ENCODE results near the gene AOAH.

Gene AOAH

DNA sequence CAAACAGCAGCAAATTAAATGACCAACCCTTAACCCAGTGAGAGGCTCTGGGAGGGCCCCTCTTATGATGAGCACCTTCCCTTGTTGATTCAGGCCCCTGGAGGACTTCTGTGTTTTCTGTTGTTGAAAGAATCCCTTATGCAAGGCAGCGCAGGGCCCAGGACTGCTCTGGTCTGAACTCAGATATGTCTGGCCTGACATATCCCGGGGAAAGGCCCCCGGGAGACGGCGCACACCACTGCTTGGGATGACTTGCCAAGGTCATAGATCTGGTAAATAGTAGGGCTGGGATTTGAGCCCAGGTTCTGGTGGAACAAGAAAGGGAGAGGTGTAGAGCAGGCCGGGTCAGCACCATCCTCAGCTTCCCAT is 124.0 kb downstream of the AOAH start:
- Histone ChIP-seq H3K4me3 (no peak overlapping the region), H3K27ac (no peak overlapping the region)
- DNase-seq (ENCODE audit: low spot score): no peak
- TF ChIP-seq, protein P1, sequence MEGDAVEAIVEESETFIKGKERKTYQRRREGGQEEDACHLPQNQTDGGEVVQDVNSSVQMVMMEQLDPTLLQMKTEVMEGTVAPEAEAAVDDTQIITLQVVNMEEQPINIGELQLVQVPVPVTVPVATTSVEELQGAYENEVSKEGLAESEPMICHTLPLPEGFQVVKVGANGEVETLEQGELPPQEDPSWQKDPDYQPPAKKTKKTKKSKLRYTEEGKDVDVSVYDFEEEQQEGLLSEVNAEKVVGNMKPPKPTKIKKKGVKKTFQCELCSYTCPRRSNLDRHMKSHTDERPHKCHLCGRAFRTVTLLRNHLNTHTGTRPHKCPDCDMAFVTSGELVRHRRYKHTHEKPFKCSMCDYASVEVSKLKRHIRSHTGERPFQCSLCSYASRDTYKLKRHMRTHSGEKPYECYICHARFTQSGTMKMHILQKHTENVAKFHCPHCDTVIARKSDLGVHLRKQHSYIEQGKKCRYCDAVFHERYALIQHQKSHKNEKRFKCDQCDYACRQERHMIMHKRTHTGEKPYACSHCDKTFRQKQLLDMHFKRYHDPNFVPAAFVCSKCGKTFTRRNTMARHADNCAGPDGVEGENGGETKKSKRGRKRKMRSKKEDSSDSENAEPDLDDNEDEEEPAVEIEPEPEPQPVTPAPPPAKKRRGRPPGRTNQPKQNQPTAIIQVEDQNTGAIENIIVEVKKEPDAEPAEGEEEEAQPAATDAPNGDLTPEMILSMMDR (IDR thresholded peaks at IDR 0.05): no peak

DNA sequence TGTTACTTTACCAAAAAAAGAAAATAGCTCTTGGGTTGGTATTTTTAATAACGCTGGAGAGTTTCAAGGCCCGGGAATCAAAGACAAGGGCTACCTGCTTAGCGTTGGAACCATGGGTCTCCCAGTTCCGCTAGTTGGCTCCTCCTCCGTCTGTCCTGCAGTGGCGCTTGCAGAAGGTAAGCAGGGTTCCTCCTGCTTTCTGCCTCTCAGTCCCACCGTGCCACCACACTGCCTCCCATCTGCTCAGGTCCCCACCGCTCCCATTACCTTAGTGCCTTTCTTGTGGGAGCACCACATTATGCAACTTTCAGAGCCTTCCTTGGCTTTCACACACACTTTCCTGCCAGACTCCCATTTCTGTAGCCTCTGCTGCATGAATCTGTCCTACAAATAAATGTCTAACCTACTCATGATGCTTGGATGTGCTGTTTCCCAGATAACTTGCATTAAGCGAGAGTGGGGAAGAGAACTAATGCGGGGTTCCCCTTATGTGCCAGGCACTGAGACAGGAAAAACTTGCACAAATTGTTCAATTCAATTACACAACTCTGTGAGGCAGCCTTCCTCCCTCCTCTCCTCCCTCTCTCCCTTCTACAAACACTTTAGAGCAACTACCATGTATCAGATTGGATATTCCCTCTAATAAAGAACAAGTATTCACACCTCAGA is 124.5 kb downstream of the AOAH start:
- no peak for DNase-seq (ENCODE audit: low spot score)
- H3K27ac ChIP-seq: no peak overlapping the region

DNA sequence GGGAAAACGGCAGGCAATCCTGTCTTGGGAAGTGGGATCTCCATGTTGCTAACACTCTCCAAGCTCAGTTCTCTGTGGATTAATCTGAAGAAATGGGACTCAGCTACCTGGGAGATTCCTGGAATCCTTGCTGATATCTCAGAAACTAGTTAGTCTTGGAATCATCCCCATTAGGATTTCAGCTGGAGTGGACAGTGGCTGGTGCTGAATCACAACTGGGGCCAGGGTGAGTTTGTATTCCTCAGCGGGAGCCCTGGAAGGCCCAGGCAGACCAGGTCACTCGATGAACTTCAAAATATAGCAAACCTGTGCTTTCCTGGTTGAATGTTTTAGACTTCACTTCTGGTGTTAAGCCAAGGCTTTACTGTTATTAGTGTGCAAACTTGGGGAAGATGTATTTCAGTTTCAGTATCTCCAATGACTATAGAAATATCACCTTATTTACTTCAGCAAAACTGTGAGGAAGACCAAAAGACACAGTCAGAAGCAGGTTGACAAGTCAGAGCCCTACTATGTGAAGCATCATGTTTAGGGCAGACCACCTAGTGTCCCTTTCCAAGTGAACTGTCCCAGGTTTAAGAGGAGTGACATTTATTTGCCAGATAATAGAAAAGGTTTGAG is 126.1 kb downstream of the AOAH start:
- no peak for DNase-seq (ENCODE audit: low spot score)
- TF ChIP-seq, protein P1 (IDR thresholded peaks at IDR 0.05): no peak
- Histone ChIP-seq H3K4me3 (no peak overlapping the region), H3K27ac (no peak overlapping the region)

More for the DNA sequence above, 124.5 kb downstream of the AOAH start:
- H3K4me3 ChIP-seq: no peak overlapping the region
- TF ChIP-seq, protein P1 (IDR thresholded peaks at IDR 0.05): no peak

DNA sequence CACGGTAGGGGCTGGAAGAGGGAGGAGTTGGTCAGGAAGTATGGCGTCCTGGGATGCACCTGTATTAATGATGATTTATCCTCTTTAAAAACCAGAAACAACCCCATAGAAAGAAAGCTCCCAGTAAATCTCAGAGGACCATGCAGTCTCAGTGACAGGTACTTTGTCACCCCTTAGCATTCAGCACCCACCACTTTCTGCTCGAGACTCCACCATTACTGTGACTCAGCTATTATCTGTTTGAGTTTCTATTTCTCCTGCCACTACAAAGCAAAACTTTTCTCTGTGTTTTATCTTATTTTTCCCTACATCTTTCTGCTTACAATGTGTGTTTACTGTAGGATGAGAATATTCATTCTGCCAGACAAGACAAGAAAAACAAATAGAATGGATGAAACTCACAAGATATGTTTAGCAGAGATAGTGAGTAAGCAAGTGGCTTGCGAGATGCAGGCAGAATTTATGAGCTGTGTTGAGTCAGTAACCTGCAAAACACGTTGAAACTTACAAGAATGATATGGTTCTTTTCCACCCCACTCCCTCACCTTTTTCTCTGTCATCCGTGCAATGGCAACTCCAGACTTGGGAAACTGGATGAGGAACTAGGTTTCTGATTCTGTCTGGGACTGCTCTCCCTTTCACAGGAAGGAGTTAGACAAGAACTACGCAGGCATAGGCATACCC is 127.1 kb downstream of the AOAH start:
- Histone ChIP-seq H3K27ac (no peak overlapping the region), H3K4me3 (no peak overlapping the region)
- no peak for DNase-seq (ENCODE audit: low spot score)
- TF ChIP-seq, protein P1 (IDR thresholded peaks at IDR 0.05): no peak

DNA sequence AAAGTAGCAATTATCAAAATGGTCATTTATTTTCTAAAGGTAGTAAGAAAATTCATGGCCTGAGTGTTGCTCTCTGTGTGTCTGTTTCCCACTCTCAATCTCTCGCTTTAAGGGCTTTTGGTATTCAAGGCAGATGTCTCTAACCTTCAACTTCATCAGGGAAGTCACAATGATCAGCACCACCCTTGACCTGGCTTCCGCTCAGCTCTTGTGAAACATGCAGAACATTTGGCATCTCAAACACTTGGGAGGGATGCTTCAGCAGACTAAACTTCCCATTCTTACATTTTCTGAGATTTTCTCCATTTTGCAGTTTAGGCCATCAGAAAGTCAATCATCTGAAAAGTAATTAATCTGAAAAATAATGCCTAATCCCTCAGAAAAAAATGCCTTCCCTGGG is 129.8 kb downstream of the AOAH start:
- TF ChIP-seq, protein P1 (IDR thresholded peaks at IDR 0.05): no peak
- no peak for DNase-seq (ENCODE audit: low spot score)

DNA sequence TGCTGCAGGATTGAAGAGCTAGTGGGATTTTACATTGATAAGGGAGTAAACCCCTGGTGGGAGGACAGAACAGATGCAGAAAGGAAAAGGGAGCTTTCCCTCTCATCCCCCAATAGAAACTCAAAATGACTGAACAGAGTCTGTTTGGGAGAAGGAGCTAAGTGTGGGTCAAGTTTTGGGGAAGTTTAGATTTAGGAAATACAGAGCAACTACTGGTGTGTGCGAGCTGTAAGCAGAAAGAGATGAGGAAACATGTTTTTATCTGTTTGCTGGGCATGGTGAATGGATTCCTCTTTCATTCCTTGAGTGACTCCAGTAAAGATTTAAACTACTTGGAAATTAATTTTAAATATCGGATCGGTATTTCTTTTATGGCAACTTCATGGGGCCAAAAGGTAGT is 132.7 kb downstream of the AOAH start:
- TF ChIP-seq, protein P1 (IDR thresholded peaks at IDR 0.05): no peak
- Histone ChIP-seq H3K4me3 (no peak overlapping the region), H3K27ac (no peak overlapping the region)

More for the DNA sequence above, 129.8 kb downstream of the AOAH start:
- Histone ChIP-seq H3K27ac (no peak overlapping the region), H3K4me3 (no peak overlapping the region)

More for the DNA sequence above, 132.7 kb downstream of the AOAH start:
- no peak for DNase-seq (ENCODE audit: low spot score)

Data from coronary artery (tissue), 2 donors.